ENCODE measurements around the gene CDHR3. TPM values are rescaled to one million over a fixed set of nuclear protein-coding genes. Genes with fewer than 3 reads are reported as not detected.

CDHR3 gene
- total RNA-seq, 2 donors from 2014 or later = 0.79 TPM; not detected in 1

- Histone ChIP-seq H3K27ac (no peak overlapping the region), H3K4me1 (peaks cover 0 to 11% of the 10 kb centered on the region in 2 donors), H3K36me3 (no peaks in the 10 kb centered on the region), H3K4me3 (no peak overlapping the region), H3K9me3 (no peaks in the 10 kb centered on the region), H3K27me3 (no peaks in the 10 kb centered on the region)
- no peak for DNase-seq (ENCODE audit: low spot score)
- TF ChIP-seq CTCF (IDR thresholded peaks at IDR 0.05) = no peak
Measured at GRCh38 chr7:106049139-106049752, 86.2 kb downstream of the CDHR3 start.

DNA sequence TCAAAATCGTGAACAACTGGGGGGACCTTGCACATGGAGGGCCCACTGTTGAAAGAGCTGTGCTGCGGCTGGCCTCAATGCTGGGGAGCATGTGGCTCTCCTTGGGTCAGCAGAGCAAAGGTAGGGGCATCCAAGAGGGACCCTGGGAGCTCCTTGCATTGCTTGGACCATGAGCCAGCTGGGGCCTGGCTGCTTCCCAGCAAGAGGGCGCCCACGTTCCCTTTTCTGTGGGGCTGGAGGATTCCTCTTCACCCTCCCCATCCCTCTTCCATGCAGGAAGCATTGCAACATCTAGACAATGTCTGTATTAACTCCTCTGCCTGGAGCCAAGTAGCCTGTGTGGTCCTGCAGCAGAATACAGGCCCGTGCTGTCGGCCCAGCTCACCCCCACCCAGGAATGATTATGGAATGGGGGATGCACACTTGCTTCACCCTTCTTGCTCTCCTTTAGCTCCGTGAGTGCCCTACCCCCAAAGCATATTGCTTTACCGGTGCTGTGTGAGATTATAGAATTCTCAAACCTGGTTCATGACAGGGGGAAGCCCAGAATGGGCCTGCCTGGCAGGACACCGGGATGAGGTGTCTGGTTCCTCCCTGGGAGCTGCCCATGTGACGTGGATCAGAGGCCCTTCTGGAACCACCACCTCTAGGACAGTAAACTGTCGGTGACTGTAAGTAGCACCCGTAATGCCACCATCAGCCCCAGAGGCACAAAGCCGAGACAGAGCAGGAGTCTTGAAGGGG lies 87.1 kb downstream of the CDHR3 start:
- TF ChIP-seq CTCF (IDR thresholded peaks at IDR 0.05) = no peak

DNA sequence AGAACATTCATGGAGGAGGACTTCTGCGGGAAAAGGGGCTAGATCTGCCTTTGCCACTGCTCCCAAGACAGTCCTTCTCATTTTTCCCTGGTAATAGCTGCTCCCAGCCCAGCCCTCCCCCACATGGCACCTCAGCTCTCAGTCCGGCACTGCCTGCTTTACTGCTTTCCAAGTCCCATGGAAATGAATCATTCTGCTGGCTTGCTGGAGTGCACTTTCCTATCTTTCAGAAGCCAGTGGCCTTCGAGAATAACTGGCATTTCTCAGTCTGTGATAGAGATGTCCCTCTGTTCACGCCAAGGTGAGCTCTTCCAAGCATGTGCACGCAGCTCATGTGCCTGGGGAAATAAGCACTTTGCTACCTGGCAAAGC lies 87.7 kb downstream of the CDHR3 start:
- H3K36me3 ChIP-seq = no peaks in the 10 kb centered on the region
- DNase-seq (ENCODE audit: low spot score) = no peak
- peak overlapping the region in 1 of 2 donors; percentile 32 for H3K27ac ChIP-seq
- TF ChIP-seq CTCF (IDR thresholded peaks at IDR 0.05) = no peak
- no peak overlapping the region for H3K4me3 ChIP-seq
- peaks cover 0 to 11% of the 10 kb centered on the region in 2 donors for H3K4me1 ChIP-seq
- no peaks in the 10 kb centered on the region for H3K9me3 ChIP-seq
- H3K27me3 ChIP-seq = no peaks in the 10 kb centered on the region

More for the DNA sequence above, 87.1 kb downstream of the CDHR3 start:
- no peaks in the 10 kb centered on the region for H3K9me3 ChIP-seq
- peak overlapping the region in 1 of 2 donors; percentile 23 for H3K27ac ChIP-seq
- peaks cover 0 to 11% of the 10 kb centered on the region in 2 donors for H3K4me1 ChIP-seq
- no peak overlapping the region for H3K4me3 ChIP-seq
- H3K27me3 ChIP-seq = no peaks in the 10 kb centered on the region
- DNase-seq (ENCODE audit: low spot score) = no peak
- no peaks in the 10 kb centered on the region for H3K36me3 ChIP-seq

DNA sequence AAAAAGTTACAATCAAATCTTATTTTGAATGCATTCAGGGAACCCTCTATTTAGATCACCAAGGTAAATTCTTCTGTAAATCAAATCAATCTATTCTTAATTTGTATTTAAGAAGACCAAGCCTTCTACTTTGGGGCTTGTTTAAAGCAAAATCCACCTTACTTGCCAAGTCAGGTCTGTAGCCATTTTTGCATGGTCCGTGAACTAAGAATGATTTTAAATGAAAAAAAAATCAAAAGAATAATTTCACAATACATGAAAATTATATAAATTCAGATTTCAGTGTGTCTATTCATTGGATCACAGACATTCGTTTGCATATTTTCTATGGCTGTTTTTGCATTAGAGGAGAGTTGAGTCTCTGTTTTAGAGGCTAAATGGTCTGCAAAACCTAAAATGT lies 89.6 kb downstream of the CDHR3 start:
- Histone ChIP-seq H3K9me3 (no peaks in the 10 kb centered on the region), H3K4me1 (peaks cover 0 to 16% of the 10 kb centered on the region in 2 donors), H3K27ac (no peak overlapping the region), H3K27me3 (no peaks in the 10 kb centered on the region), H3K4me3 (no peak overlapping the region), H3K36me3 (no peaks in the 10 kb centered on the region)
- no peak for TF ChIP-seq CTCF (IDR thresholded peaks at IDR 0.05)
- no peak for DNase-seq (ENCODE audit: low spot score)

GRCh38 chr7:106053109-106053508 lies 90.0 kb downstream of the CDHR3 start:
- no peak overlapping the region for H3K4me3 ChIP-seq
- TF ChIP-seq CTCF (IDR thresholded peaks at IDR 0.05) = no peak
- no peaks in the 10 kb centered on the region for H3K9me3 ChIP-seq
- H3K36me3 ChIP-seq = no peaks in the 10 kb centered on the region
- no peak for DNase-seq (ENCODE audit: low spot score)
- H3K4me1 ChIP-seq = peaks cover 0 to 16% of the 10 kb centered on the region in 2 donors
- no peak overlapping the region for H3K27ac ChIP-seq
- H3K27me3 ChIP-seq = no peaks in the 10 kb centered on the region

Measured in right atrium auricular region (tissue), 2 donors.